GM12872 (cell line): Measurements from ENCODE around the gene OR2M5.

Source experiments
- CTCF ChIP-seq: IDR thresholded peaks from 3 replicates; pipeline ENCODE4 v1.5.1; 2011; ENCODE audit warnings: low read depth, mild to moderate bottlenecking, low read length, moderate library complexity; ENCODE audit not compliant: insufficient read depth

Gene OR2M5

DNA sequence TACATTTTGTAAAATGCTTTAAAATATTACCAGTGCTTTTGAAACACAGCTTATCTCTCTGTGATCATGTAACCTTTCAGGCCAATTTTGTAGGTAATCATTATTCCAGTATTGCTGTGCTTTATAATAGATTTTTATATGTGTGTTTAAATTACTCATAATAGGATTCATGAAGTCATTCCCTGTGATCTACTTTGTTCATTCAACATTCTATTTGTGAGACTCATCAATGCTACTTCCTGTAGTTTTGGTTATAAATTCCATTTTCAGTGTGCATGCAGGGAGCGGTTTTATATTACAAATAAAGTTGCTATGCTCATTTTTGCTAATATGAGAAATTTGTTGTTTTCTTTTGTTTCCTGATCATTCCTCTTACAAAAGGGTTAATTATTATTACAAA is 4.1 kb upstream of the OR2M5 start:
- TF ChIP-seq CTCF: no peak

DNA sequence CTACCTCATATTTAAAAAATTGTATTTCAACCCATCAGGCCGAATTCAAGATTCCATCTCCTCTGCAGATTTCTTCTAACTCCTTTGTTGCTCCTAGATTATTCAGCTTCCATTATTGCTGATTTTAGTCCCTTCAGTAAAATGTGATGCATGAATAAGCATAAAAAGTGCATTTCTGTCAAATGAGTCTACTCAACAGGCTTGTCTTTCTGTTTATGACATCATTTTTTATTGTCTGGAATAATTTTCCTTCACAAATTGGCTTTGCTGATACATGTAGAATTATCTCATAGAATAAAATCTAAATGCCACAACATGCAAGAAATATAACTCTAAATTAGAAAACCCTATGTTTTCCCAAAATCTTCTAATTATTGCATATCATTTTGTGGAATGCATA is 1.6 kb upstream of the OR2M5 start:
- TF ChIP-seq CTCF: no peak

GRCh38 chr1:248152056-248152827 is 7.3 kb downstream of the OR2M5 start:
- TF ChIP-seq CTCF: 0 out of 3 replicates have a peak, but pooled peaks have one; percentile 4

DNA sequence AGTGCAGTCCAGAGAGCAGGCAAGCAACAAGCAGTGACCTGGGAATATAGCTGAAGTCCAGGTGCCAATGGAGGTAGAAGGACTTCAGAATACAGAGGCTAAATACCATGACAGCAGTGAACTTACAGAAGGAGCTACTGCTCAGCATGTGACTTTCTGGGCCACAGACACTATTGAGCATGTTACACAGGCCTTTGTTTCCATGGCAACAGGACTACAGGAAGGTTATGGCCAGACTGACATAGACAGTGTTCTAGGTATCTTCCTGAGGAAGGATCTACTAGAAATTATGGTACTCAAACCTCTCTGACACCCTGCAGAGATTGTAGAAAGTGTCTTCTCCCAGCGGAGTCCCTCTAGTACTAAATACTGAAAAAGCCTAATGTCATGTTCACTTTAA is 11.0 kb downstream of the OR2M5 start:
- TF ChIP-seq CTCF: no peak

- no peak for TF ChIP-seq CTCF
Observed at GRCh38 chr1:248158758-248159157, 13.8 kb downstream of the OR2M5 start.

DNA sequence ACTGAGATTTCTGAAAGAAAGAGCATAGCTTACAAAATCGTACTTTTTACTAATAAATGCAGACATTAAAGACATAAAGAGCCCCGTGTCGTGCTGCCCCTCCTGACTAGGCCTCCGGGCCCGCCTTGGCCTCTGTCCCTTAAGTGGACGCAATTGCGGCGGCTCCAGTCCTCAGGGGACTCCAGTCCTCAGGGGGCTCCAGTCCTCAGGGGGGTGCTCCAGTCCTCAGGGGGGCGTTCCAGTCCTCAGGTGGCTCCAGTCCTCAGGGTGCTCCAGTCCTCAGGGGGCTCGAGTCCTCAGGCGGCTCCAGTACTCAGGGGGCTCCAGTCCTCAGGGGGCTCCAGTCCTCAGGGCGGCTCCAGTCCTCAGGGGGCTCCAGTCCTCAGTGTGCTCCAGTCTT is 19.1 kb downstream of the OR2M5 start:
- TF ChIP-seq CTCF: no peak

DNA sequence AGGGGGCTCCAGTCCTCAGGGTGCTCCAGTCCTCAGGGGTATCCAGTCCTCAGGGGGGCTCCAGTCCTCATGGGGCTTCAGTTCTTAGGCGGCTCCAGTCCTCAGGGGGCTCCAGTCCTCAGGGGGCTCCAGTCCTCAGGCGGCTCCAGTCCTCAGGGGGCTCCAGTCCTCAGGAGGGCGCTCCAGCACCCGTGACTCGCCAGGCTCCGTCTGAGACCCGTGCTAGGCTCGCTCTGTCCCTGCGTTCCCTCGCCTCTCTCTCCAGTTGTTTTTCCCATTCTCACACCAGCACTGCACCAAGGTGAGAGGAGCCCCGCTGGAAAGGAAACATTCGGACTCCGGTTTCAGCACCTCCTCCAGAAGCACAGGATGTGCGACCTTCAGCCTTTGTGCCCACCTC is 20.2 kb downstream of the OR2M5 start:
- no peak for TF ChIP-seq CTCF

GRCh38 chr1:248174521-248174920 is 29.6 kb downstream of the OR2M5 start, which contains the start of gene OR2M2:
Gene OR2M2 (plus strand): TSS chr1:248174821. CDS start chr1:248179986, 5,165 bp downstream.
- TF ChIP-seq CTCF: no peak
